RCC 7860 (cell line): ENCODE measurements around the gene CLNK.

Experiments
- DNase-seq: peaks from one replicate; pipeline ENCODE4 v3.0.0-alpha.2; 2015; ENCODE audit warnings: low spot score
- FAIRE-seq: peaks from 2 replicates; lab custom pipeline; 2012; peaks lifted over from hg19 to GRCh38; lab: Jason Lieb, UNC

Gene CLNK

DNA sequence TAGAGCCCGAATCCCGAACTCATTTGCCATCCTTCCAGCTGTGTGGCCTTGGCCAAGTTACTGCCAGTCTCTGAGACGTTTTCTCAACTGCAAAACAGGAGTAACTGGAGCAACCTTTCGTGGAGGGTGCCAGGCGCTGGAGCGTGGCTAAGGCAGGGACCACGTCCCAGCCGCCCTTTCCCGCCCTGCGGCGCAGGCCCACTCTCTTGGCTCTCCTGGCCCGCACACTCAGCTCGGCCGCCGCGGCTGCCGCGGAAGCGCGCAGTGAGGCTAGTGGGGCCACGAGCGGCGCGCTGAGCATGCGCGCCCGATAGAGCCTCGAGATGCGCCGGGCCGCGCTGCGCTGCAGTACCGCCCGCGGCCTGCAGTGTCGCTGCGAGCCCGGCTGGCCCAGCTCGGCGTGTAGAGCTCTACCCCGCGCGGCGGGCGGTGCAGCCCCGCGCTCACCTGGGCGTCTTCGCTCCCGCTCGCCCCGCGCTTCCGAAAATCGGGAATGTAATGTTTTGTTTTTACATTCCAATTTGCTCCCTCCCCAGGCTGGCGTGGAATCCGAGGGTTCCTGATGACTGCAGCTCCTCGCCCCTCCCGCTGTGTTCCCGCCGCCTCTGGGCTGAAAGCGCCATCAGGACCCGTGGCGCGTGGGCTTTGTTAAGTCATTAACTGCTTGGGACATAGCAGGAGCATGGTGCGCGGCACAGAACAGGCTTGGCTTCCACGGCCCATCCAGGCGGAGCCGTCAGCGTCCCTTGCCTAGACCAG, 223.3 kb downstream of the CLNK start:
- DNase-seq (no peak), FAIRE-seq (no peak)

DNA sequence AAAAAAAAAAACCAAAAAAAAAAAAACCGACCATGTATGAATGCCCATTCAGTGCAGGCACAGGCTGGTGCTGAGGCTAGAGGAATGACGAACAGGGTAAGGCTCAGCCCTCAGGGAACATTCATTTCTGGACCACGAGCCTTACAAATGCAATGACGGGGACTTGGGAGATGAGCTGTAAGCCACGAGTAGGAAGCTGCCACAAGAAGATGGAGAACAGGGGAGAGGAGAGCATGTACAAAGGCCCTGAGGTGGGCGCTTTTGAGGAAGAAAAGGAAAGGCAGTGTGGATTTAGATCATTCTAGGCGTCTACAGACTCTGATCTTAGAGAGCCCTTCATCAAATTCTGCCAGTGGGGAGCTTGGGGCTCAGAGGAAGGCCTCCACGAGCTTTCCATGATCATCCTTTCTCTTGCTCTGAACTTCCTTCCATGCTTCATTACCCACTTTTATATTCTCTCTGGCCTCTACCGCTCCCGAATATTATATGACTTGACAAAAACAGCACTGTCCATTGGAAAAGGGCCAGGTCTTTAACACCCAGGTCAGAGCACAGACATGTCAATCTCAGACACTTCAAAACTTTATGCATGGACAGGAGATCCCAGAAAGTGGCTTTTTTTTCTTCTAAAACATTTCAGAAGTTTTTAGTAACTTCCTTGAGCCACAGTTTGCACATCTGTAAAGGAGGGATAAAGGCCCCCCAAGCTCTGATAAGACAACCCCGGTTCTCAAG, 224.1 kb downstream of the CLNK start:
- FAIRE-seq = no peak

DNA sequence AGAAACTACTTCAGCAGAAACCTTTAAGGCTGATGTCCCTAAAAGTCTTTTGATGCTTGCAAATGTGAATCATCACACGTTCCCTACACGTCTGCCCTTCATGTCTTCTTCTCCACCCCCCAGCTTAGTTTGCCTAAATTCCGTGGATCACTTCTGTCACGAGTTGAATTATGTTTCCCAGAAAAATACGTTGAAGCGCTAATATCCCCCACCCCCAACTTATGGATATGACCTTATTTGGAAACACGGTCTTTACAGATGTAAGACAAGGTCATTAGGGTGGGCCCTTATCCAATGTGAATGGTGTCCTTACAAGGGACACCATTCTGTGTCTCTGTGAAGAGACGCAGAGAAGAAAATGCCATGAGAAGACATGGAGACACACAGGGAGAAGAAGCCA, 225.3 kb downstream of the CLNK start:
- no peak for DNase-seq
- no peak for FAIRE-seq

More for the DNA sequence above, 224.1 kb downstream of the CLNK start:
- no peak for DNase-seq

DNA sequence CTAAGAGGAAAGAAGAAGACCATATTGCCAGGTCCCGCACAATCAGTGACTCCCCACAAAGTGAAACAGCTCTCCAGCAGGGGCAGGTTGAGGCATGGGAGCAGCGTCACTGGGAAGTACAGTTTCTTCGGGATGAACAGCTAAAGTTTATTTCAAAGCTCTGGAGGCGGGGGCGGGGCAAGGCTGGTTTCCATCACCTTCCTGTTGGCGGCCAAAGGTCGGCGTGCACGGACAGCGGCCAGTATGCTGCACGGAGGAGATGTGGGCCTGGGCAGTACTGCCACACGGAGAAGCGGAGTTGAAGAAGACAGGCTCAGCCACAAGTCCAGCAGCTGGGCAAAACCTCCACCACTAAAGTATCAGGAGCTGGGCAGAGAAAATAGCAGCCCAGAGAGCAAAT, 226.4 kb downstream of the CLNK start:
- FAIRE-seq (no peak), DNase-seq (no peak)

DNA sequence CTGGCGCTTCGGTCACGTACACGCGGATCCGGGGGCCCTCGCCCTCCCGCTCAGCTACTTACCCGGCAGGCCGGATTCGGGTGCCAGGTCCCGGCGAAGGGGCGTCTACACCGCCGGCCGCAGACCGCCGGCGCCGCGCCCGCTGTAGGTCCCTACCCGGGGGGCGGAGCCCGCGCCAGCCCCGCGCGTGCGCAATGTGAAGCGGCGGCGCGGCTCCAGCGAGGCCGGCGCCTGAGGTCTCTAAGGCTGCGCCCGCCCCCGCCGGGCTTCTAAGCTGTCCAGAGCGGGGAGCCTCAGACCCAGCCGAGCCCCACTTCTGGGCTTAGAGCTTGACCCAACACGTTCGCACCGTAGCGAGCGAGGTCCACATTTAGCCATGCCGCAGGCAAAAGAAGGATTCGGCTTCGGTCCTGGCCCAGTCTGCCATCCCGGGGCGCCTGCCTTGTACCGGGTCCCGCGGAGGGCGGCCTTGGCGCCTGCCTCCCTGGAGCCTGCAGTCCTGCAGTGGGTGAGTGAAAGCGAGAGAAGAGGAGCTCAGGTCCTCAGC, 227.2 kb downstream of the CLNK start, which contains the start of gene ZNF518B:
Gene ZNF518B (minus strand): TSS at position 172 of the 547 bp plus-strand sequence. CDS start 11,098 bp downstream, outside the sequence.
- FAIRE-seq = no peak
- DNase-seq = no peak

DNA sequence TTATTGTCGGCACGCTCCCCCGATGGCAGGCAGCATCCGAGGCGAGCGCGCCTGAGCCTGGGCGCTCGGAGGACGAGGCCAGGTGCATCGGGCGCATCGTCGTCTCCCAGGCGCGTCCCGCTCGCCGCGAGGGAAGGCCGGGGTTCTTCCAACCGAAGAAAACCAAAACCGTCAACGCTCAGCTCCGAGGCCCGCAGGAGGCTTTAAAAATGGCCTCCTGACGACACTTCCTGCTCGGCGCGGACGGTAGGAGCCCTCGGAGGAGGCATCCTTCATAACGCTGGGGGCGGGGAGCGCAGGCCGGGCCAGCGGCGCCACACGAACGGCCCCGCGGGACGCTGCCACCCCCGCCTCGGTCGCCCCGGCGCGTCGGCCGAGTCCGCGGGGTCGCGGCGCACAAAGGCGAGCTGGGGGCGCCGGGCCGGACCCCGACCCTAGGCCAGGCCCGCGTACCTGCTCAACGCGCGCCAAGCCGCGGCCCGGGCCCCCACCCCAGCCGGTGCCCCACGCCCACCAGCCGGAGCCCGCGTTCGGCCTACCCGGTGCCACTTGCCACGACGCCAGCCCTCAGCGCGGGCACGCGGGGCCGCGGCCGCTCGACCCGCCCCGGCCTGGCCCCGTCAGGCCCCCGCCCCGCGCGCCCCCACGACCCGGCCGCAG, 227.8 kb downstream of the CLNK start:
- DNase-seq (no peak), FAIRE-seq (no peak)

DNA sequence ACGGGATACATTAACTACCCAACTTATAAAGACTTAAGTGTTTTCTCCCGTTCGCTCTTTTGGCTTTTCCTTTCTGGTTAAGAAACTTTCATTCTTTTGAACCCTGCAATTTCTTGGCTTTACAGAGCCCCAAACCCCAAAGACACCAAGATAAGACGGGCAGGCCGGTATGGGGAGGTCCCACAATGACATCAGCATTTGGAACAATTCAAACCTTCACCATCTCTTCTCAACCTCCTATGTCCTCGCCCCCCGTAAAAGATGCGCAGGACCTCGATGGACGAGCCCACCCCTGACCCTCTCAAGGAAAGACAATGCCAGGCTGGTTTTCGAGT, 228.3 kb downstream of the CLNK start:
- DNase-seq (no peak), FAIRE-seq (no peak)

DNA sequence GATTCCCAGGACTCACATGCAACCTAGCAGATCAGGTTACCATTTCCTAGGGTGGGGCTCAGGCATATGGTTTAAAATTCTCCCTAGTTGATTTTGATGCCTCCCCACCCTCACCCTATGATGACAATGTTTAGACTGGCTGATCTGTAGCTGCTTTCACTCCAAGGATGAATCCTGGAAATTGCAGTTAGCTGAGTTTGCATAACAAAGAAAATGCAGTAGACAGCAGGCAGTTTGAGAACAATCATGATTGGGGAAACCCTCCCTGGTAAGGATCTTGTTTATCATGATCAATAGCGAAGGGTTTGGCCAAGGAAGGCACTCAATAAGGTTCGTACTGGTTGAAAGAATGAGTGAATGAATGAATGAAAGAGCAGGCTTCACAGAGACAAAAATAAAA, 229.4 kb downstream of the CLNK start:
- no peak for FAIRE-seq
- no peak for DNase-seq

DNA sequence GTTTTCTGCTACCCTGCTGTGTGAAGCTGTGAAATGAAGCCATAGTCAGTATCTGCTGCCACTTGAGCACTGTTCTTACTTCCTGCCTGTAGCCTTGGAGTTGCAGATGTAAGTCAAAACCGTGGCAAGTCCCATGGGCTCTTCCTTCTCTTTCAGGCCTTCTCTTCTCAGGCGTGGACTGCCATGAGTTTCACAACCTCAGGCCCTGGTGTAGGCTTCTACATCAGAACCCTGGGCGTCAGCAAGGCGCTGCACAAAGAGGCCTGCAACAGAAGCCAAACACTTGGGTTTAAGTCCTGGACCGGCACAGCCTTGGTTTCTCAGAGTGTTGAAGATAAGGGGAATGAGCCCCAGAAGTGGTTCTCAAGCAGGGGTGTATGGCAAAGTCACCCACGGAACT, 229.8 kb downstream of the CLNK start:
- no peak for FAIRE-seq
- no peak for DNase-seq

DNA sequence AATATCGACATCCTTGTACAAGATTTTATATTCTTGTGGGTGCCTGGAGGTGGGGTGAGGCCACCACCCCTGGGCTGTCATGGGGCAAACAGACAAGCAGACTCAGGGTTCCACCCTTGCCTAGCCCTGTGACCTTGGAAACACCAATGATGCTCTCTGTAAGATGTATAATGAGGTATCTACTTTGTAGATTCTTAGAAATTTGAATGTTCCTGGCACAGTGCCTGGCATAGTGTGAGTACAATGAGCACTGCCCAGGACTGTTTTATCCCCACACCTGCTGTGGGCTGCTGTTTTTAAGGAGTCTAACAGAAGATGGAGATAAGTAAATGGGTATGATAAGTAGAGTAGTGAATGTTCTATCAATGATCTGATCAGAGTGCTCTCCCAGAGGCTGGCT, 230.4 kb downstream of the CLNK start:
- DNase-seq (no peak), FAIRE-seq (no peak)

DNA sequence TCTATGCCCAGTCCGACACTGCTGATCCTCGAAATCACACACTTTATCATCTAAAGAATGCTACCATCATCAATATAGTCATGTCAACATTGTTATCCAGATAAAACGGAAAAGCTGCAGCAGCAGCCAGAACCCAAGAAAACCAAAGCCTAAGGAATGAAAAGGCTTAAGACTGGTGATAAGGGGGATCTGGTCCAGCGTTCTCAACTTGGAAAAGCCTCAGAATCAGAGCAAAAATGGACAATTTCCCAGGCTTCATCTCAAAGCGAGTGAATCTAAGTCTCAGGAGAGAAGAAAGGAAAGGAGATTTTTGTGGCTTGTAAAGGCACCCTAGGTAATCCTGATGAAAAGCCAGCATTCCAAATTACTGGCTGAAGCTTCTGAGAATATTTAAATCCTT, 235.6 kb downstream of the CLNK start:
- no peak for DNase-seq

DNA sequence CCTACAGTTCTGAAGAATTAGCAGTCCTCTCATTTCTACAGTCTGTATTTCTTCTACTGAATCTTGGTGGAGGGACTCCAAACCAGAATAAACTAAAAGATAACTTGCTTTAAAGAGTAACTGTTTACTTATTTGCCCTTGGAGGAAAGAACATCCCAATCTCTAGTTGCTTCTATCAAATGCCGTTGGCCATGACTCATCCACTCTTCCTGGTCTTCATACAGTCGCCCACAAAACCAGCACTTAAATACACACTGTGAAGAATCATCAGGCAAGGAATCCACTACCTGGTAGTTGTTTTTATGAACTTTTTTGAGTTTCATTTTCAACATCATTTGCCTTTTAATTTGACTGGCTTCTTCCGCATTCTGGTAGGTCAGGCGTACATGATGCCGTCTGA, 241.6 kb downstream of the CLNK start:
- no peak for FAIRE-seq

More for the DNA sequence above, 235.6 kb downstream of the CLNK start:
- no peak for FAIRE-seq

DNA sequence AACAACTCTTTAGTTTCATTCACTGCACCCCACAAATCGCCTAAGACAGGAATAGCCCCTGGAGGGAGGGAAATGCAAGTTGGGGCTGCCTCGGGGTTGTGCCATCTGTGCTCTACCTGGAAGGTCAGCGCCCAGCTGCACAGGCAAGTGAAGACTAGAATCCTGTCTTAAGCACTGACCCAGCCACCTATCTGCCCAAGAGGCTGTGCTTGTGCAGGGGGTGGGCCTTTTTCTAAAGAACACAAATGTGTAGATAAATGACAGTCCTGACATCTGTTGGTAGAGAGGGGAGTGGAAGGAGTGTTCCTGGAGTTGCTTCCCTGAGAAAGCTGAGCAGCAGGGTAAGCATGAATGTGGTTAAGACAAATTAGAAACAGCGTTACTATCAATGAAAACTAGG, 243.1 kb downstream of the CLNK start:
- DNase-seq (no peak), FAIRE-seq (no peak)

More for the DNA sequence above, 241.6 kb downstream of the CLNK start:
- DNase-seq = peak; percentile 37

DNA sequence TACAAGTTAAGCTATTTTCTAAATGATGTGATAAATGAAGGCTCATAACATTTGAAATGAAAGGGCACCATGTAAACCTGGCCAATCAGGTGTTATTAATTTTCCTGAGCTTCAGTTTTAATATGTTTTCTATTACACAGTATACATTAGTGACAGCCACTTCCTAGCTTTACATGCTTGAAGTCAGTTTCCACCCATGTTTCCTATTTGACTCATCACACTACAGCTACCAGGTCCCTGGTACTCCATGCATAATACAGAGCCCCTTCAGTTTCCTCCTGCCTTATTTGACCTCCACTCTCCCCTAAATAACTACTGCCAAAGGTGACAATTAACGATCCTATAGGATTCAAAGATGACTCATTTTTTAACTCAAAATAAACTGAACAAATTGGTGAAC, 245.6 kb downstream of the CLNK start:
- no peak for FAIRE-seq
- no peak for DNase-seq

DNA sequence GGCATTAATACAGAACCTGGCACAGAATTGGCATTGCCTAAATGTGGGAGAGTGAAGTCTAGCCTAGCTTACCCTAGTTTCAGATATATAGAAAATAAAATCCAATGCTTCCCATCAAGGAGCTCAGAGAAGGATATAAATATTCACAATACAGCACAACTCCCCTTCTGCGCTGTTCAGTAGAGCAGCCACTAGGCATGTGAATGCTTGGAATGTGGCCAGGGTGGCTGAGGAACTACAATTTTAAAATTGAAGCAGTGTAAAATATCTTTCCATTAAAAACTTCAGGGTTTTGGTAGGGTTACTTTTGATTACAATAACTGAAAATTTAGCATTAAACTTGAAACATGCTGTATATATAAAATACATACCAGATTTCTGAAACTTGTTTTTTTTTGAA, 246.8 kb downstream of the CLNK start:
- FAIRE-seq = no peak
- no peak for DNase-seq
